GM19035 (cell line): Measurements from ENCODE around the gene WDR5.

Experiments used
- ATAC-seq: cut with Tn5 transposase; IDR thresholded peaks from one replicate; pipeline ENCODE4 v1.9.1; 2021; ENCODE audit not compliant: unreplicated experiment

Gene WDR5

DNA sequence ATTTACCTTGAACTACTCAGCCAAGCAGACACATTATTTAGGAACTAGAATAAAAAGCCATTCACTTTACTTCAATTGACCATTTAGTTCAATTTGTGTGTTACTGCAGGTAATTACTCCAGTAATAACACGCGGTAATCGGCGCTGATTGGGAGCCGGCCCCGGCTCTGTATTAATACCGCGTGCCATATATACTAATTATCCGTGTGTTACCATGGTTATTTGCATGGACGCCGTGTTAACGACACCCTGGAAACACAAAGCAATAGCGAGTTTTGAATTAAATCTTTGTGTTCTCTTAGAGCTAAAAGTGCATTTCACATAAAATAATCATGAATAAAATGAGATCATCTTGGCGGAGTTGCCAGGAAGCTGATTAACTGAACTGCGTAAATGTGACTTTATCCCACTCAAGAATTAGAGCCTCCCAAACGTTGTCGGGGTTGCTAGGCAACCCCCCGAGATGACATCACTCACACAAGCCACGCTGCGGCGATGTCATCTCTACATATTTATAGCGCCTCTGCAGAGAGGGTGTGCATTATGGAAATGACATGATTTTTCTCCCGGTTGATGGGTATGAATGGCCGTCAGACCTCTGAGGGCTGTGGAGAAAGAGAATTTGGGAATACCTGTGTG, 69.9 kb downstream of the WDR5 start:
- ATAC-seq, result no peak

DNA sequence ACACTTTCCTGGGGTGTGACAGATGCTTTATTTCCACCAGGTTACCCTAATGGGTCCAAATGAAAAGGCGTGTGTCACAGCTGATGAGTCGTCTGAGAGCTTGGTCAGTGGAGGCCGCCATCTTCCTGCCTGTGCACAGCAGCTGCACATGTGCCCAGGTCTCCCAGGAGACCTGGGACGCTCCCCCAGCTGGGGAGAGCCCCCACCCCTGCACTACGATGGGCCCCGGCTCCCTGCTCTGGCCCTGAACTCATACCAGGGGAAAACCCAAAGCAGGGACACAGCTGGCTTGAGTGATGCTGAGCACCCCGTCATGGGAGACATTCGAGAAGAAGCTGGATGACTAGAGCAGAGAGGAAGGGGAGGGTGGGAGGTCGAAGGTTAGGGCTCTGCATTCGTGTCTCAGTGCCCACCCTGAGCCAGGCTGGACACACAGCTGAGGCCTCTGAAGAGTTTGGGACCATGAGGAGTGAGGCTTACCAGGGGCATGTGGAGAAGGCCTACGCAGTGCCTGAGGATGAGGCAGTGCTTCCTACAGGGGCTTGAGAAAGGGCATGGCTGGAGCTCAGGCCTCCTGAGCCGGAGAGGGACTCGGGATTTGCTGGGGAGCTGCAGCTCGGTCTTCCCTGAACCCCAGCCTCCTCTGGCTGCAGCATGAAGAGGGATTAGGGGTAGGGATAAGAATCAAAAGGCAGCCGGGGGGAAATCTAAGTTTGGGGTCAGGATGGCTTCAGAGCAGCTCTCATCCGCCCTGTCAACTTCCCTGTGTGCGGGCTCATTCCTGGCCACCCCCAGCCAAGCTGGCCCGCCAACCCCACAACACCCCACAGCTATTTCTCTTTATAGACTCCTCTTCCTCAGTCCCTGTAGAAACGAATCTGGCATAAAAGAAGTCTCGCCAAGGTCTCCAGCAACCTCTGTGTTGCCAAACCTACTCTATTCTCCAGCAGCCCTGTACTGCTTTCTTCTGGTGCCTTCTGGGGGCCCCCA, 70.7 kb downstream of the WDR5 start:
- no peak for ATAC-seq

- ATAC-seq, result no peak
These were observed 72.5 kb downstream of the WDR5 start for GRCh38 chr9:134208310-134208841.

DNA sequence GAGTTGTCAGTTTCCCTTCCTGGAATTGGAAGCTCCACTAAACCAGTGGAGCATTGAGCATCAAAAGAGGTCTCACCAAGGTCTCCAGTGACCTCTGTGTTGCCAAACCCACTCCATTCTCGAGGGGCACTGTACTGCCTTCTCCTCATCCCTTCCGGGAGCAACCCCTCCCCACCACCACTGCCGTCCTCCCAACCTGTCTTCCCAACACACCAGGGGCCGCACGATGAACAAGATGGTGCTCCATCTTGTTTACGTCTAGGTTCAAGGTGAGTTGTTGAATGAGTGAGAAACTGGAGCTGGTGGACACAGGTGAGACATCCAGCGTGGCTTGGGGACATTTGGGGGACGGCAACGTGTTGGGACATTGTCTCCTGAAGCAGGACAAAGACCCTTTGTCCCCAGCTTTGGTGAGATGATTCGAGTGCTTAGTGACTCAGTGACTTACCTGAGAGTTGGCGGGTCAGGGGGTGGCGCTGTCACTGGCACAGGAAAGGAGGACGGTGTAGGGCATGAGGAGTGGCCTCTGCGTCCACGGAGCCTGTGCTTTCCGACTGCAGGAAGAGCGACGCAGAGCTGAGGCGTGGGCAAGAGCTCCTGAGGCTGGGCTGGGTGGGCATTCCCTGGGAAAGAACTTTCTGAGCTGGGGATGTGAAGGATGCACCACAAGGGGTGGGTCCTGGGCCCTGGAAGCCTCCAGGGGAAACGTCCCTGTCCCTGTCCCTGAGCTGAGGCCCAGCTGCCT, 73.3 kb downstream of the WDR5 start:
- ATAC-seq, result no peak
